Activated CD8-positive, alpha-beta memory T cell treated with anti-CD3 and anti-CD28 coated beads, Interleukin-2, amount 10 ng/mL, durations not matched to agents 7 days and 5 days (primary cell): ENCODE data around the gene AUH. TPM values are rescaled to one million over a fixed set of nuclear protein-coding genes. Genes with fewer than 3 reads are reported as not detected.
A peak's percentile ranks its signal among the peaks of the same experiment; 100 is the strongest.

Experiments
- ATAC-seq: fragments of 150-1000 bp; cut with Tn5 transposase; one replicate; pipeline ENCODE4 v1.10.0; 2021; ENCODE audit warnings: moderate library complexity
- CTCF ChIA-PET: fragments of 350-600 bp; sonication (Branson Sonifier 250); formaldehyde crosslinking; loops from one replicate; lab custom pipeline; 2021; ENCODE audit warnings: antibody characterized with exemption; lab: Charles Lee
- DNase-seq: peaks from one replicate; pipeline ENCODE4 v3.0.0-alpha.2; 2020
- H3K27ac Mint-ChIP-seq: one replicate; pipeline ENCODE4 v1.8.0; 2021; ENCODE audit warnings: mild to moderate bottlenecking, mixed read lengths
- H3K27me3 Mint-ChIP-seq: one replicate; pipeline ENCODE4 v1.8.0; 2021; ENCODE audit warnings: mixed read lengths
- H3K36me3 Mint-ChIP-seq: one replicate; pipeline ENCODE4 v1.8.0; 2021; ENCODE audit warnings: mild to moderate bottlenecking, mixed read lengths
- H3K4me1 Mint-ChIP-seq: one replicate; pipeline ENCODE4 v1.8.0; 2021; ENCODE audit warnings: mixed read lengths
- H3K4me3 Mint-ChIP-seq: one replicate; pipeline ENCODE4 v1.8.0; 2021; ENCODE audit warnings: mild to moderate bottlenecking, moderate library complexity, mixed read lengths
- H3K9me3 Mint-ChIP-seq: one replicate; pipeline ENCODE4 v1.8.0; 2022; ENCODE audit warnings: low read depth, mixed read lengths
- total RNA-seq, 2 experiments: library from RNA; stranded (reverse); gene quantifications; one replicate each; pipeline ENCODE4 v1.2.3, GENCODE V29; 2021

AUH gene
- total RNA-seq, 2 experiments from 2014 or later = 33.5 to 36.1 TPM

GRCh38 chr9:91346644-91347043 is 15.1 kb downstream of the AUH start:
- Mint-ChIP-seq H3K36me3 (peaks cover 59% of the 10 kb centered on the region), H3K4me3 (no peak overlapping the region), H3K4me1 (peaks cover 69% of the 10 kb centered on the region), H3K9me3 (no peaks in the 10 kb centered on the region), H3K27ac (no peak overlapping the region), H3K27me3 (no peaks in the 10 kb centered on the region)
- DNase-seq (no peak), ATAC-seq (peak; percentile 59)
- CTCF ChIA-PET = interaction anchor here (0.8 to 1.7 kb wide), 7 partner anchors 11 to 309 kb away, joined by 3 to 6 read pairs (median 3); no protein-coding TSS in a partner anchor

- CTCF ChIA-PET = interaction anchor here (1.3 to 1.7 kb wide), 3 partner anchors 10 to 15 kb away, joined by 3 to 6 read pairs (median 5); no protein-coding TSS in a partner anchor
- ATAC-seq (no peak), DNase-seq (no peak)
- Mint-ChIP-seq H3K4me3 (no peak overlapping the region), H3K9me3 (no peaks in the 10 kb centered on the region), H3K27ac (no peak overlapping the region), H3K4me1 (peaks cover 70% of the 10 kb centered on the region), H3K36me3 (peaks cover 60% of the 10 kb centered on the region), H3K27me3 (no peaks in the 10 kb centered on the region)
These were observed 15.7 kb downstream of the AUH start for GRCh38 chr9:91345978-91346377.

- ATAC-seq = no peak
- Mint-ChIP-seq H3K36me3 (peaks cover 71% of the 10 kb centered on the region), H3K9me3 (no peaks in the 10 kb centered on the region), H3K4me3 (no peak overlapping the region), H3K27me3 (no peaks in the 10 kb centered on the region), H3K27ac (no peak overlapping the region), H3K4me1 (peaks cover 67% of the 10 kb centered on the region)
- CTCF ChIA-PET = interaction anchor here (1.5 kb wide), 1 partner anchor 281 kb away, joined by 4 read pairs; no protein-coding TSS in a partner anchor
- DNase-seq = no peak
These were observed 19.1 kb downstream of the AUH start for GRCh38 chr9:91342575-91342974.

GRCh38 chr9:91341749-91342148 is 20.0 kb downstream of the AUH start:
- DNase-seq = no peak
- Mint-ChIP-seq H3K4me1 (peaks cover 61% of the 10 kb centered on the region), H3K27me3 (no peaks in the 10 kb centered on the region), H3K4me3 (no peak overlapping the region), H3K36me3 (peaks cover 77% of the 10 kb centered on the region), H3K27ac (peak overlapping the region; percentile 75), H3K9me3 (no peaks in the 10 kb centered on the region)
- ATAC-seq = no peak
- CTCF ChIA-PET = interaction anchor here (0.9 to 2.4 kb wide), 8 partner anchors 12 to 426 kb away, joined by 3 to 6 read pairs (median 4); no protein-coding TSS in a partner anchor

- ATAC-seq (peak; percentile 77), DNase-seq (no peak)
- Mint-ChIP-seq H3K4me1 (peaks cover 58% of the 10 kb centered on the region), H3K9me3 (no peaks in the 10 kb centered on the region), H3K36me3 (peaks cover 76% of the 10 kb centered on the region), H3K27me3 (no peaks in the 10 kb centered on the region), H3K4me3 (no peak overlapping the region), H3K27ac (peak overlapping the region; percentile 75)
- CTCF ChIA-PET = interaction anchor here (0.9 to 2.4 kb wide), 8 partner anchors 12 to 426 kb away, joined by 3 to 6 read pairs (median 4); no protein-coding TSS in a partner anchor
These were observed 20.4 kb downstream of the AUH start for GRCh38 chr9:91341258-91341746.

GRCh38 chr9:91340395-91340967 is 21.2 kb downstream of the AUH start:
- H3K36me3 Mint-ChIP-seq = peaks cover 78% of the 10 kb centered on the region
- H3K9me3 Mint-ChIP-seq = no peaks in the 10 kb centered on the region
- H3K4me3 Mint-ChIP-seq = no peak overlapping the region
- peak overlapping the region; percentile 75 for H3K27ac Mint-ChIP-seq
- H3K4me1 Mint-ChIP-seq = peaks cover 55% of the 10 kb centered on the region
- ATAC-seq (no peak), DNase-seq (no peak)
- CTCF ChIA-PET = interaction anchor here (0.6 to 2.4 kb wide), 8 partner anchors 13 to 425 kb away, joined by 3 to 6 read pairs (median 3); no protein-coding TSS in a partner anchor
- no peaks in the 10 kb centered on the region for H3K27me3 Mint-ChIP-seq

- no peaks in the 10 kb centered on the region for H3K9me3 Mint-ChIP-seq
- H3K4me3 Mint-ChIP-seq = no peak overlapping the region
- peaks cover 69% of the 10 kb centered on the region for H3K36me3 Mint-ChIP-seq
- no peaks in the 10 kb centered on the region for H3K27me3 Mint-ChIP-seq
- H3K27ac Mint-ChIP-seq = no peak overlapping the region
- ATAC-seq (no peak), DNase-seq (no peak)
- H3K4me1 Mint-ChIP-seq = peaks cover 49% of the 10 kb centered on the region
- CTCF ChIA-PET = interaction anchor here (1.4 kb wide), 1 partner anchor 87 kb away, joined by 3 read pairs; no protein-coding TSS in a partner anchor
These were observed 23.0 kb downstream of the AUH start for GRCh38 chr9:91338681-91339080.

- no peak for ATAC-seq
- no peak overlapping the region for H3K27ac Mint-ChIP-seq
- no peak overlapping the region for H3K4me3 Mint-ChIP-seq
- H3K36me3 Mint-ChIP-seq = peaks cover 64% of the 10 kb centered on the region
- no peaks in the 10 kb centered on the region for H3K9me3 Mint-ChIP-seq
- peaks cover 36% of the 10 kb centered on the region for H3K4me1 Mint-ChIP-seq
- CTCF ChIA-PET = interaction anchor here (1.0 kb wide), 1 partner anchor 421 kb away, joined by 3 read pairs; no protein-coding TSS in a partner anchor
- no peaks in the 10 kb centered on the region for H3K27me3 Mint-ChIP-seq
- no peak for DNase-seq
These were observed 24.9 kb downstream of the AUH start for GRCh38 chr9:91336786-91337185.

GRCh38 chr9:91334053-91334452 is 27.7 kb downstream of the AUH start:
- Mint-ChIP-seq H3K27me3 (no peaks in the 10 kb centered on the region), H3K4me1 (peaks cover 11% of the 10 kb centered on the region), H3K27ac (no peak overlapping the region), H3K9me3 (peaks cover 2% of the 10 kb centered on the region), H3K4me3 (no peak overlapping the region), H3K36me3 (peaks cover 56% of the 10 kb centered on the region)
- DNase-seq (no peak), ATAC-seq (peak; percentile 36)
- CTCF ChIA-PET = no interaction called here

GRCh38 chr9:91333551-91333950 is 28.2 kb downstream of the AUH start:
- peaks cover 8% of the 10 kb centered on the region for H3K4me1 Mint-ChIP-seq
- DNase-seq = no peak
- no peak overlapping the region for H3K27ac Mint-ChIP-seq
- H3K4me3 Mint-ChIP-seq = no peak overlapping the region
- CTCF ChIA-PET = no interaction called here
- H3K27me3 Mint-ChIP-seq = no peaks in the 10 kb centered on the region
- no peak for ATAC-seq
- H3K36me3 Mint-ChIP-seq = peaks cover 58% of the 10 kb centered on the region
- H3K9me3 Mint-ChIP-seq = peaks cover 2% of the 10 kb centered on the region

- peaks cover 3% of the 10 kb centered on the region for H3K4me1 Mint-ChIP-seq
- H3K27ac Mint-ChIP-seq = no peak overlapping the region
- ATAC-seq (no peak), DNase-seq (no peak)
- H3K9me3 Mint-ChIP-seq = peaks cover 5% of the 10 kb centered on the region
- CTCF ChIA-PET = no interaction called here
- no peaks in the 10 kb centered on the region for H3K27me3 Mint-ChIP-seq
- no peak overlapping the region for H3K4me3 Mint-ChIP-seq
- peaks cover 58% of the 10 kb centered on the region for H3K36me3 Mint-ChIP-seq
These were observed 29.0 kb downstream of the AUH start for GRCh38 chr9:91332546-91333231.

- DNase-seq = no peak
- H3K4me1 Mint-ChIP-seq = peaks cover 2% of the 10 kb centered on the region
- peaks cover 7% of the 10 kb centered on the region for H3K9me3 Mint-ChIP-seq
- H3K4me3 Mint-ChIP-seq = no peak overlapping the region
- CTCF ChIA-PET = interaction anchor here (1.1 kb wide), 1 partner anchor 298 kb away, joined by 3 read pairs; no protein-coding TSS in a partner anchor
- peaks cover 60% of the 10 kb centered on the region for H3K36me3 Mint-ChIP-seq
- no peak overlapping the region for H3K27ac Mint-ChIP-seq
- H3K27me3 Mint-ChIP-seq = no peaks in the 10 kb centered on the region
- ATAC-seq = no peak
These were observed 29.9 kb downstream of the AUH start for GRCh38 chr9:91331849-91332248.

GRCh38 chr9:91328186-91328585 is 33.5 kb downstream of the AUH start:
- Mint-ChIP-seq H3K36me3 (peaks cover 64% of the 10 kb centered on the region), H3K9me3 (peaks cover 7% of the 10 kb centered on the region)
- CTCF ChIA-PET = no interaction called here

More at GRCh38 chr9:91328186-91328585, 33.5 kb downstream of the AUH start:
- no peaks in the 10 kb centered on the region for H3K27me3 Mint-ChIP-seq
- DNase-seq (no peak), ATAC-seq (no peak)
- H3K4me1 Mint-ChIP-seq = no peaks in the 10 kb centered on the region
- H3K4me3 Mint-ChIP-seq = no peak overlapping the region
- H3K27ac Mint-ChIP-seq = no peak overlapping the region
